HepG2 (cell line): Measurements from ENCODE around the gene MBIP. TPM values are rescaled to one million over a fixed set of nuclear protein-coding genes. Genes with fewer than 3 reads are reported as not detected.

Experiments
- EZH2 ChIP-seq: conservative IDR thresholded peaks from 2 replicates; pipeline ENCODE4 v1.6.1; 2012; ENCODE audit warnings: mild to moderate bottlenecking, low read depth, low read length, moderate library complexity
- GABPA ChIP-seq, 2 experiments: IDR thresholded peaks; 2 replicates each; pipeline ENCODE4 v1.6.1; 2011 to 2016; ENCODE audit warnings: low read depth in 2 of 2, low read length in 1 of 2, missing biosample characterization in 1 of 2, missing genetic modification characterization in 1 of 2
- GTF2F1 ChIP-seq: fragments of 150-350 bp; IDR thresholded peaks from 2 replicates; pipeline ENCODE4 v1.6.1; 2014; ENCODE audit warnings: low read length
- KDM2A ChIP-seq: sonication (generic); formaldehyde crosslinking; IDR thresholded peaks from 2 replicates; pipeline ENCODE4 v1.4.0; 2020; ENCODE audit warnings: low read depth, missing genetic modification reagents, borderline replicate concordance
- PHB2 ChIP-seq: fragments of 450-650 bp; IDR thresholded peaks from 2 replicates; pipeline ENCODE4 v1.6.1; 2018; ENCODE audit not compliant: partially characterized antibody
- SETDB1 ChIP-seq: sonication (generic); formaldehyde crosslinking; IDR thresholded peaks from 2 replicates; pipeline ENCODE4 v1.5.1; 2020; ENCODE audit warnings: missing genetic modification reagents, mild to moderate bottlenecking, borderline replicate concordance
- SIN3B ChIP-seq: fragments of 150-350 bp; IDR thresholded peaks from 2 replicates; pipeline ENCODE4 v1.6.1; 2014; ENCODE audit warnings: low read length
- SRSF9 ChIP-seq: fragments of 200-400 bp; formaldehyde crosslinking; IDR thresholded peaks from 2 replicates; pipeline ENCODE4 v1.6.1; 2018; ENCODE audit warnings: borderline replicate concordance, mild to moderate bottlenecking, low read depth, low read length; ENCODE audit not compliant: insufficient read depth, poor library complexity, severe bottlenecking
- SRY ChIP-seq: sonication (generic); formaldehyde crosslinking; IDR thresholded peaks from 2 replicates; pipeline ENCODE4 v1.8.0; 2022; ENCODE audit warnings: mild to moderate bottlenecking, missing genetic modification reagents
- XRCC5 ChIP-seq: fragments of 200-400 bp; formaldehyde crosslinking; optimal IDR thresholded peaks from 2 replicates; pipeline ENCODE3; 2017; ENCODE audit warnings: mild to moderate bottlenecking, low read length
- ZNF891 ChIP-seq: sonication (generic); formaldehyde crosslinking; IDR thresholded peaks from 2 replicates; pipeline ENCODE4 v1.5.0; 2020; ENCODE audit warnings: mild to moderate bottlenecking, missing genetic modification reagents
- polyA plus RNA-seq, 8 experiments: library from polyadenylated mRNA; depleted of rRNA in 3 of 8; stranded (reverse) in 7 of 8; unstranded in 1 of 8; fragments of >200 nt; fragmentation: Illumina TruSeq in 4 of 8; extraction: Trizol in 4 of 8; gene quantifications; 2 replicates each; pipeline versions ENCODE4 v1.2.1 to v1.2.3, GENCODE V29; 2011 to 2016; ENCODE audit warnings: low read depth in 4 of 8, missing spikeins in 1 of 8, mixed read lengths in 1 of 8; ENCODE audit not compliant: insufficient read depth in 1 of 8
- total RNA-seq, 5 experiments: library from RNA; depleted of rRNA; stranded (reverse); fragments of >200 nt; fragmentation: Illumina TruSeq; extraction: Trizol; gene quantifications; 2 replicates each; pipeline ENCODE4 v1.2.3, GENCODE V29; 2016; ENCODE audit warnings: low read depth in 1 of 5
- TF ChIP-seq, protein P1 (sequence below), 2 experiments: sonication (generic) in 1 of 2; formaldehyde crosslinking in 1 of 2; IDR thresholded peaks; 2 replicates each; pipeline versions ENCODE4 v1.6.1 to v1.9.0; 2014 to 2022; ENCODE audit warnings: antibody characterized with exemption in 1 of 2, borderline replicate concordance in 1 of 2, inconsistent platforms in 1 of 2, low read depth in 1 of 2, missing genetic modification reagents in 1 of 2
- TF ChIP-seq, protein P2 (sequence below): sonication (generic); formaldehyde crosslinking; IDR thresholded peaks from 2 replicates; pipeline ENCODE4 v1.5.0; 2020; ENCODE audit warnings: mild to moderate bottlenecking, missing genetic modification reagents
- TF ChIP-seq, protein P3 (sequence below): sonication (generic); formaldehyde crosslinking; IDR thresholded peaks from 2 replicates; pipeline ENCODE4 v1.8.0; 2023; ENCODE audit warnings: mild to moderate bottlenecking, missing genetic modification reagents
- TF ChIP-seq, protein P4 (sequence below): sonication (generic); formaldehyde crosslinking; IDR thresholded peaks from 2 replicates; pipeline ENCODE4 v1.4.0; 2020; ENCODE audit warnings: mild to moderate bottlenecking, missing genetic modification reagents
- TF ChIP-seq, protein P5 (sequence below): sonication (generic); formaldehyde crosslinking; IDR thresholded peaks from 2 replicates; pipeline ENCODE4 v1.8.0; 2022; ENCODE audit warnings: missing genetic modification reagents, mild to moderate bottlenecking, borderline replicate concordance
- TF ChIP-seq, protein P6 (sequence below): sonication (generic); formaldehyde crosslinking; IDR thresholded peaks from 2 replicates; pipeline ENCODE4 v1.5.0; 2020; ENCODE audit warnings: missing genetic modification reagents, mild to moderate bottlenecking, borderline replicate concordance

MBIP gene
- total and polyA plus RNA-seq, 2 of the 13 experiments (the other 11 are each of a cell fraction or from before 2014, with no cell fraction given): 48.1 to 48.6 TPM

DNA sequence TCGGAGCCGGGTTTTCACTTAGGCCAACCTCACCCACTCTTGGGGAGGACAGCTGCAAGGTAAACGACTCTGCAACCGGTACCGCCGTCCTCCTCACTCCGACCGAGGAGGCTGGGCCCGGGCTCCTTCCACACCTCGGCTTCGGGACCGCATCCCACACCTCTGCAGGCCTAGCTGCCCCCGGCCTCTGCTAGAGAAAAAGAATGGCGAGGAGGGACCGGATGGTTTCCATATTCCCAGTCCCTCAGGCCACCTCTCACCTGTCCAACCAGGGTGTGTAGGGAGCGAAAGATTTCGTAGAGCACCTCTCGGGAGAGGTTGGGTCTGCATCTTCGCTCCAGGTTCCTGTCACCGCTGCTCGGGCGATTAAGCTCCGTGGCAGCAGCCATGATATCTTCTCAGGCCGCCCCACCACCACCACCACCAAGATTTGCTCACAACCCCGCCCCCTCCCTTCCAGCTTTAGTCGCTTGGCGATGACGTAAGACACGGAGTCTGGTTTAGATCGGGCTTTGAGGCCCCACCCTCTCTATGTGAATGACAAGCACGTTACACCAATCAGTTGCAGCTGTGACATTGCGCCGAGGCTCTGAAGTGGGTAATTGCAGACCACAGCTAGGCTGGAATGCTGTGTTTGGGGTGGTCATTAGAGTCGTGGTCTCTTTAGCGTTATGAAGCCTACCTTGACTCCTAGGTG is at the start of gene MBIP (continued):
- TF ChIP-seq, protein P1, sequence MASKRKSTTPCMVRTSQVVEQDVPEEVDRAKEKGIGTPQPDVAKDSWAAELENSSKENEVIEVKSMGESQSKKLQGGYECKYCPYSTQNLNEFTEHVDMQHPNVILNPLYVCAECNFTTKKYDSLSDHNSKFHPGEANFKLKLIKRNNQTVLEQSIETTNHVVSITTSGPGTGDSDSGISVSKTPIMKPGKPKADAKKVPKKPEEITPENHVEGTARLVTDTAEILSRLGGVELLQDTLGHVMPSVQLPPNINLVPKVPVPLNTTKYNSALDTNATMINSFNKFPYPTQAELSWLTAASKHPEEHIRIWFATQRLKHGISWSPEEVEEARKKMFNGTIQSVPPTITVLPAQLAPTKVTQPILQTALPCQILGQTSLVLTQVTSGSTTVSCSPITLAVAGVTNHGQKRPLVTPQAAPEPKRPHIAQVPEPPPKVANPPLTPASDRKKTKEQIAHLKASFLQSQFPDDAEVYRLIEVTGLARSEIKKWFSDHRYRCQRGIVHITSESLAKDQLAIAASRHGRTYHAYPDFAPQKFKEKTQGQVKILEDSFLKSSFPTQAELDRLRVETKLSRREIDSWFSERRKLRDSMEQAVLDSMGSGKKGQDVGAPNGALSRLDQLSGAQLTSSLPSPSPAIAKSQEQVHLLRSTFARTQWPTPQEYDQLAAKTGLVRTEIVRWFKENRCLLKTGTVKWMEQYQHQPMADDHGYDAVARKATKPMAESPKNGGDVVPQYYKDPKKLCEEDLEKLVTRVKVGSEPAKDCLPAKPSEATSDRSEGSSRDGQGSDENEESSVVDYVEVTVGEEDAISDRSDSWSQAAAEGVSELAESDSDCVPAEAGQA (IDR thresholded peaks at IDR 0.05; ENCODE audit: low read depth): peak; percentile 93
- TF ChIP-seq, protein P1 (CRISPR knock-in tag; IDR thresholded peaks at IDR 0.05; ENCODE audit: borderline replicate concordance): no peak; the same call in 1 of the 2 replicates
- TF ChIP-seq SETDB1 (CRISPR knock-in tag) (no peak), GTF2F1 (no peak), GABPA (IDR thresholded peaks at IDR 0.05; ENCODE audit: low read depth, low read length) (no peak), GABPA (CRISPR knock-in tag; IDR thresholded peaks at IDR 0.05; ENCODE audit: low read depth) (peak; percentile 73), EZH2 (no peak), SRSF9 (no peak), PHB2 (no peak), XRCC5 (no peak), SIN3B (peak; percentile 87), ZNF891 (no peak), SRY (0 out of 2 replicates have a peak, but pooled peaks have one; percentile 68), KDM2A (CRISPR knock-in tag) (peak; percentile 95)
- TF ChIP-seq, protein P2, sequence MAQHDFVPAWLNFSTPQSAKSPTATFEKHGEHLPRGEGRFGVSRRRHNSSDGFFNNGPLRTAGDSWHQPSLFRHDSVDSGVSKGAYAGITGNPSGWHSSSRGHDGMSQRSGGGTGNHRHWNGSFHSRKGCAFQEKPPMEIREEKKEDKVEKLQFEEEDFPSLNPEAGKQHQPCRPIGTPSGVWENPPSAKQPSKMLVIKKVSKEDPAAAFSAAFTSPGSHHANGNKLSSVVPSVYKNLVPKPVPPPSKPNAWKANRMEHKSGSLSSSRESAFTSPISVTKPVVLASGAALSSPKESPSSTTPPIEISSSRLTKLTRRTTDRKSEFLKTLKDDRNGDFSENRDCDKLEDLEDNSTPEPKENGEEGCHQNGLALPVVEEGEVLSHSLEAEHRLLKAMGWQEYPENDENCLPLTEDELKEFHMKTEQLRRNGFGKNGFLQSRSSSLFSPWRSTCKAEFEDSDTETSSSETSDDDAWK: no peak
- TF ChIP-seq, protein P3, sequence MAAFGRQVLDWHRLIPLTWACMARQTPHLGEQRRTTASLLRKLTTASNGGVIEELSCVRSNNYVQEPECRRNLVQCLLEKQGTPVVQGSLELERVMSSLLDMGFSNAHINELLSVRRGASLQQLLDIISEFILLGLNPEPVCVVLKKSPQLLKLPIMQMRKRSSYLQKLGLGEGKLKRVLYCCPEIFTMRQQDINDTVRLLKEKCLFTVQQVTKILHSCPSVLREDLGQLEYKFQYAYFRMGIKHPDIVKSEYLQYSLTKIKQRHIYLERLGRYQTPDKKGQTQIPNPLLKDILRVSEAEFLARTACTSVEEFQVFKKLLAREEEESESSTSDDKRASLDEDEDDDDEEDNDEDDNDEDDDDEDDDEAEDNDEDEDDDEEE: peak; percentile 62
- TF ChIP-seq, protein P4, sequence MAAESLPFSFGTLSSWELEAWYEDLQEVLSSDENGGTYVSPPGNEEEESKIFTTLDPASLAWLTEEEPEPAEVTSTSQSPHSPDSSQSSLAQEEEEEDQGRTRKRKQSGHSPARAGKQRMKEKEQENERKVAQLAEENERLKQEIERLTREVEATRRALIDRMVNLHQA (CRISPR knock-in tag): peak; percentile 69; the same call in 1 of the 2 replicates
- TF ChIP-seq, protein P5, sequence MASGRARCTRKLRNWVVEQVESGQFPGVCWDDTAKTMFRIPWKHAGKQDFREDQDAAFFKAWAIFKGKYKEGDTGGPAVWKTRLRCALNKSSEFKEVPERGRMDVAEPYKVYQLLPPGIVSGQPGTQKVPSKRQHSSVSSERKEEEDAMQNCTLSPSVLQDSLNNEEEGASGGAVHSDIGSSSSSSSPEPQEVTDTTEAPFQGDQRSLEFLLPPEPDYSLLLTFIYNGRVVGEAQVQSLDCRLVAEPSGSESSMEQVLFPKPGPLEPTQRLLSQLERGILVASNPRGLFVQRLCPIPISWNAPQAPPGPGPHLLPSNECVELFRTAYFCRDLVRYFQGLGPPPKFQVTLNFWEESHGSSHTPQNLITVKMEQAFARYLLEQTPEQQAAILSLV (CRISPR knock-in tag): 0 out of 2 replicates have a peak, but pooled peaks have one; percentile 99
- TF ChIP-seq, protein P6, sequence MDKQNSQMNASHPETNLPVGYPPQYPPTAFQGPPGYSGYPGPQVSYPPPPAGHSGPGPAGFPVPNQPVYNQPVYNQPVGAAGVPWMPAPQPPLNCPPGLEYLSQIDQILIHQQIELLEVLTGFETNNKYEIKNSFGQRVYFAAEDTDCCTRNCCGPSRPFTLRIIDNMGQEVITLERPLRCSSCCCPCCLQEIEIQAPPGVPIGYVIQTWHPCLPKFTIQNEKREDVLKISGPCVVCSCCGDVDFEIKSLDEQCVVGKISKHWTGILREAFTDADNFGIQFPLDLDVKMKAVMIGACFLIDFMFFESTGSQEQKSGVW: no peak
